HG02642 (cell line): Measurements from ENCODE around the gene SSBP4.

Experiments used
- ATAC-seq: cut with Tn5 transposase; IDR thresholded peaks from one replicate; pipeline ENCODE4 v1.9.1; 2021; ENCODE audit warnings: mild to moderate bottlenecking; ENCODE audit not compliant: unreplicated experiment, poor library complexity

SSBP4 gene

GRCh38 chr19:18431351-18432197, 12.4 kb downstream of the SSBP4 start:
- no peak for ATAC-seq

GRCh38 chr19:18432275-18433014, 13.2 kb downstream of the SSBP4 start:
- no peak for ATAC-seq

DNA sequence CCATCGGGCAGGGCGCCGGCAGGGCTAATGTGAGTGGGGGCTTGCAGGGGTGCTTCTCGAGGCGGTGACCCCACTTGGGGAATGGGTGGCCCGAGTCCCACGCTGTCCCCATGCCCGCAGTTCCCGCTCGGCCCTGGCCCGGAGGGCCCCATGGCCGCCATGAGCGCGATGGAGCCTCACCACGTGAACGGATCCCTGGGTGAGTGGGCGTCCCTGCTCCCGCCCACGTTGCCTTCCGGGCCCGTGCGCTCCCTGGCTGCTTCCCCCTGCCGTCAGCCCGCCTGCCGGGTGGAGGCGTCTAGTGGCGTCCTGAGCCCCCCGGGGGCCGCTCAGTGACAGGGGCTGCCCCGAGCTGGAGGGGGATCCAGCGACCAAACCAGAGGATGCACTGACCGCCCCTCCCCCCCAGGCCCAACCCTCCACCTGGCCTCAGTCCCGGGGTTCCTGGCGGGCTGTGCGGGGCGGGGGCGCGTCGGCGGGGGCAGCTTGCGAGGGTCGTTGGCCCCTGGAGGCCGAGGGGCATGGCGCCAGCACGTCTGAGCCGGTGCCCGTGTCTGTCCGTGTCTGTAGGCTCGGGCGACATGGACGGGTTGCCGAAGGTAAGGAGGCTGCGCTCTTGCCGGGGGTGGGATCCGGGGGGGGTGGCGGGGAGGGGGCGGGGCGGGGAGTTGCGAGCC, 14.0 kb downstream of the SSBP4 start:
- no peak for ATAC-seq

DNA sequence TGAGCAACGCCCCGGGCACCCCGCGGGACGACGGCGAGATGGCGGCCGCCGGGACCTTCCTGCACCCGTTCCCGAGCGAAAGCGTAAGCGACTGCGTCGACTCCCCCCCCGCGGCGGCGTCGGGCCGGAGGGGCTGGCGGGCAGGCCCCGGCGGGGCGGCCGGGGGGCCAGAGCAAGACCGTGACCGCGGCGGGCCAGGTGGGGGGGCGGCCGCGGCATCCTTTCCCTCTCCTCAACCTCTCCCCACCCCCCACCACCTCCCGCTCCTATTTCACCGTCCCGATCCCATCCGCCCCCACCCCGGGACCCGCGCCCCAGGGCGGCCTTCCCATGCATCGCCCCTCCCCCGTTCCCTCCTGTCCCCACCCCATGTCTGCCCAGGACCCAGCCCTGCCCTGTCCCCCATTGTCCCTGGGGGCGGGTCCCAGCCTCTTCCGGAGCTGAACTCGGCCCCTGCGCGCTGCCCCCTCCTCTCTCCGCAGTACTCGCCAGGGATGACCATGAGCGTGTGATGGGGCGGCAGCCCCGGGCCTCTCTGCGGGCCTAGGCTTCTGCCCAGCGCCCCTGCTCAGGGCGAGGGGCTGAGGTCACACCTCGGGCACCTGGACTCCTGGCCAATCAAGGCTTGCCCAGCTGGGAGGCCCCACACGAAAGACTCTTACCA, 14.7 kb downstream of the SSBP4 start:
- no peak for ATAC-seq

GRCh38 chr19:18434411-18435175, 15.4 kb downstream of the SSBP4 start:
- ATAC-seq = no peak

GRCh38 chr19:18435178-18435841, 16.1 kb downstream of the SSBP4 start:
- no peak for ATAC-seq

DNA sequence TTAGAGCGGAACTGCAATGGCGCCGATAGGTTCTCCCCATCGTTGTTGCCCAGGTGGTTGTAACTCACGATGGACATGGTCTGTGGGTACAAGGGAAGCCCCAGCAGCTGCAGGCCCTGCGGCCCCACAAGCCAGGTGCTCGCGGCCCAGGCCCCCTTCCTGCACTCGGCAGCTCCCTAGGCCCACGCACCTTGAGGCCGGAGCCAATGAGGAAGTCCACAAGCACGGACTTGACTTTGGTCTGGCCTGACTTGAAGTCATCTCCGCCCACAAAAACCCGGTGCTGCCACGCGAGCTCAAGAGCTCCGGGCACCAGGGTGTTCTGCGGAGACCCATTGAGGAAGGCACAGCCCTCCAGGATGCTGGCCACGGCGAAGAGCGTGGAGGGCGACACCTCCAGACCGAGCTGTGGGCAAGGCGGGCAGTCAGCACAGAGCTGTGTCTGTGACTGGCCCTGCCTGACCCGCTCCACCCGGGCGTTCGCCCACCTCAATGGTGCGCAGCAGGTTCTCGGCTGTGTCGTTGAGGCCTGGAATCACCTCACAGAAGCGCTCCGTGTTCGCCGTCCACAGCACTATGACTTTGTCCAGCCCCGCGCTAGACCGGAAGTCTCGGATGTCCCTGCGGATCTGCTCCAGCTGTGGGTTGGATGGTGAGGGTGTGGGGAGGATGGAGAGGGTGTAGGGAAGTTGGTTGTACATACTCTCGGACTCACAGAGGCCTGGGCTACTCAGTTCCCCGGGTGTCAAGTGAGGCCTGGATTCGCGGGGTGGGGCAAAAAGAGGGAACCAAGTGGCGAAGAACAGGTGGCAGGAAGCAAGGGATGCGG, 16.9 kb downstream of the SSBP4 start:
- no peak for ATAC-seq

DNA sequence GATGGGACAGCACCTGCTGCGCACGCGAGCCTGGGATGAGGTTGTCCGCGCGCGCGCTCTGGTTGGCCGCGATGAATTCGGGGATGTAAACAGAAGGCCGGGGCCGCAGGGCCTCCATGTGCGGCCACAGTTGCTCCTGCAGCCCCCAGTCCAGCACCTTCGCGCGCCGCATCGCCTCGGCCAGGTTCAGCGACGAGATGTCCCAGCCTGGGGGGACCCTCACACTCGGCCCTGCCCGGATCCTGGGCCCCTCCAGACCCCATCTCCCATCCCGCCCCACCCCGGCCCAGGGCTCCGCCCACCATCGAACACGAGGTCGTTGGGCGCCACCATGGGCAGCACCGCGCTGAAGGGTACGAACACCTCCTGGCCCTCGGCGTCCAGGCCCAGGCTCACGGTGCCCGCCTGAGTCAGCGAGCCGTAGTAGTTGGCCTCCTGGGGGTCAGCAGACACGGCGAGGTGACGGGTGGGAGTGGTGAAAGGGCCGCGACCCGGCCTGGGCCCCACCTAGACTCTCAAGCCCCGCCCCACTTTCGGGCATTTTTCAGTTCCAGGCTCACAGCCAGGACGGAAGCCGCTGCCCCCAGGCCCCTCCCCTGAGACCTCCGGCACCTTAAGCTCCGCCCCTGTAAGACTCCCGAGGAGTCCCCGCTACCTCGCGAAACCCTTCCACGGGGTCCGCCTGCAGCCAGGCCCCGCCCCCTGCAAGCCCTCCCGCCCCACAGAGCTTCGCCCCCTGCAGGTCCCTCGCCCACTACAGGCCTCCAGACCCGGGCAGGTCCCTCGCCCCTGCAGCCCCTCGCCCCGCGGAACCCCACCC, 17.7 kb downstream of the SSBP4 start:
- peak; percentile 51 for ATAC-seq

DNA sequence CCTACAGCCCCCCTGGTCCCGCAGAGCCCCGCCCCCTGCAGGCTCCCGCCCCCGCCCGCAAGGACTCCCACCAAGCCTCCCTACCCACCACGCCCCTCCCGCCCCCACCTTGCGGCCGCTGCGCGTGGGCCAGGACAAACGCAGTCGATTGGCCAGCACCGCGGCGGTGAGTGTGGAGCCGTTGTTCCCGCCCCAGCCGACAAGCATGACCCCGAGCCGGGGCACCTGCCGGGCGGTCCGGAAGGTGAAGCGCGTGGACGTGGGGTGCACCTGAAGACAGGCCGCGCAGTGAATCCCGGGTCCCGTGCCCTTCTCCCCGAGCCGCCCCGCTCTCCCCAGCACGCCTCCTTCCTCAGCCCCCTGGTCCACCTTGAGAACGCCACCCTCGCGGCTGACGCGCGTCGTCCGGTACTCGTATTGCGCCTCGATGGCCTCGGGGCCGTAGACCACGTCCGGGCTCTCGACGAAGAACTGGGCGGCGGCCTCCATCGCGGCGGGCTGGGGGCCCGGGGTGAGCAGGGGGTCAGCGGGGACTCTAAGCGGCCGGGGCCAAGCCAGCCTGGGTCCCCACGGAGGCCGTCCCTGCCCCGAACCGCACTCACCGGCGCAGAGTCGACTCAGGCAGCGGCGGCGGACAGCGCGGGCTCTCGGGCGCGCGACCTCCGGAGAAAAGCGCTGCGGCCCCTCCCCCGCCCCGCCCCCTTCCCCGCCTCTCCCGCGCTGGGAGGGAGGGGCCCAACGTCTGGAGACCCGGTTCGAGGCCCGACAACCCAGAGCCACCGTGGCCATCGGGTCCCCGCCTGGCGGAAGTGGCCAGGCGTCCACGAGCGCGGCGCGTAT, 18.5 kb downstream of the SSBP4 start, which contains the start of gene ISYNA1:
ISYNA1 (minus strand) TSS at position 643 of the 840 bp plus-strand sequence; CDS start at position 489, 154 bp downstream.
- no peak for ATAC-seq

DNA sequence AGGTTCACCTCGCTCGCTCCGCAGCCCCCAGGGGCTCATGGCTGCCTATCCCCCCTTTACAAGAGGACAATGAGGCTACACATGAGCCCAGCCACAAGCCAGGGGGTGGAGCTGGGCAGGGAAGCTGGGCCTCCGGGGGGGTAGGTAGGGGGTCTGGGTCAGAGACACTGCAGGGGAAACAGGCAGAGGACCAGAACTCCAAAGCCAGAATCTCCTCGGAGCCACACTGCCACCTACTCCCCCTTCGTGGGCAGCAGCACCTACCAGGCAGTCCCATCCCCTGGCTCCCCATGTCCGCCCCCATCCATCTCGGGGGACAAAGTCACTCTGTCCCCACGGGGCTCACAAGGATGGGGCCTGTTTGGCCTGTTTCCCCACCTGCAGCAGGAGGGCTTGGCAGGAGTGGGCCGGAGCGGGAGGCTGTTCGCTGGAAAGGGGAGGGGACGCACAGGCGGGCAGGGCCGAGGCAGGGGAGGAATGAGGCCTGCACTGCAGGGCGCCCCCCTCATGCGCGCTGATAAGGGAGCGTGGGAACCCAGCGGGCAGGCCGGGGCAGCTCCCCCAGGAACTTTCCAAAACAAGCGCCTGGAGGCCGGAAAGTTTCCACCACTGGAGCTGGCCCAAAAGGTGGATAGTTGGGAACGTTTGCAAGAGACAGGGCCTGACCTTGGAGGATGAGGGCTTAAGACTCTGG, 19.3 kb downstream of the SSBP4 start:
- ATAC-seq = no peak

- ATAC-seq = no peak
Observed at GRCh38 chr19:18439025-18439909, 20.1 kb downstream of the SSBP4 start.

- no peak for ATAC-seq
Observed at GRCh38 chr19:18439910-18440237, 20.7 kb downstream of the SSBP4 start.

GRCh38 chr19:18440415-18440877, 21.2 kb downstream of the SSBP4 start:
- no peak for ATAC-seq

- ATAC-seq = no peak
Observed at GRCh38 chr19:18440936-18441803, 22.0 kb downstream of the SSBP4 start.
